Esophagus muscularis mucosa (tissue), 4 donors: ENCODE measurements around the gene ZCCHC8. TPM values are rescaled to one million over a fixed set of nuclear protein-coding genes. Genes with fewer than 3 reads are reported as not detected.
"Not testable (repeated sequence)": the region's sequence is repeated elsewhere in the genome, so short reads cannot be mapped to it uniquely, and the experiment has no call there.

Experiments used
- DNase-seq: peaks from one replicate; pipeline ENCODE4 v3.0.0-alpha.2; 2017; ENCODE audit errors: extremely low spot score
- H3K27ac ChIP-seq, 4 donors: fragments of 200-600 bp; sonication (generic); replicated peaks in 1 of 4; 1 replicate in 3 of 4; 2 replicates in 1 of 4; pipeline ENCODE4 v1.5.1; 2016 to 2019; ENCODE audit warnings: mild to moderate bottlenecking in 1 of 4
- H3K27me3 ChIP-seq, 4 donors: fragments of 200-600 bp; sonication (generic); one replicate each; pipeline versions ENCODE4 v1.5.1 to v1.6.0; 2016 to 2019
- H3K36me3 ChIP-seq, 4 donors: fragments of 200-600 bp; sonication (generic); one replicate each; pipeline ENCODE4 v1.5.1; 2016 to 2019
- H3K4me1 ChIP-seq, 4 donors: fragments of 200-600 bp; sonication (generic); one replicate each; pipeline ENCODE4 v1.5.1; 2016 to 2019
- H3K4me3 ChIP-seq, 4 donors: fragments of 200-600 bp; sonication (generic); 1 replicate in 2 of 4; 2 replicates in 2 of 4; pipeline ENCODE4 v1.5.1; 2016 to 2019; ENCODE audit warnings: mild to moderate bottlenecking in 4 of 4, moderate library complexity in 1 of 4
- H3K9me3 ChIP-seq, 4 donors: fragments of 200-600 bp; sonication (generic); 1 replicate in 3 of 4; 2 replicates in 1 of 4; pipeline ENCODE4 v1.5.1; 2016 to 2019
- CTCF ChIP-seq, 3 experiments: fragments of 200-600 bp in 2 of 3; fragments of 450-650 bp in 1 of 3; sonication (generic) in 2 of 3; IDR thresholded peaks; one replicate each; pipeline ENCODE4 v1.5.1; 2017 to 2019; ENCODE audit warnings: antibody characterized with exemption in 3 of 3, mild to moderate bottlenecking in 2 of 3, moderate library complexity in 1 of 3
- EP300 ChIP-seq: sonication (generic); formaldehyde crosslinking; IDR thresholded peaks from one replicate; pipeline ENCODE4 v1.6.1; 2017; ENCODE audit warnings: antibody characterized with exemption
- POLR2A ChIP-seq: fragments of 450-650 bp; IDR thresholded peaks from one replicate; pipeline ENCODE4 v1.6.1; 2017; ENCODE audit warnings: antibody characterized with exemption, moderate library complexity, mild to moderate bottlenecking, low read depth
- POLR2AphosphoS5 ChIP-seq, 2 donors: sonication (generic); formaldehyde crosslinking; IDR thresholded peaks; one replicate each; pipeline ENCODE4 v1.6.1; 2017; ENCODE audit warnings: antibody characterized with exemption in 2 of 2
- WGBS: methylation state at CpG from one replicate; pipeline ENCODE4 v1.1.5; 2018; 5-methylcytosine and 5-hydroxymethylcytosine counted together
- intact Hi-C: fragments of 100-400 bp; cut with DNase I; formaldehyde crosslinking; loops from one replicate; pipeline ENCODE4 v1.15.1; 2023
- total RNA-seq, 4 donors: library from RNA; depleted of rRNA; stranded (reverse); fragments of >200 nt; gene quantifications; one replicate each; pipeline versions ENCODE4 v1.1.0 to v1.2.1, GENCODE V29; 2016

Gene ZCCHC8
- total RNA-seq, 4 donors from 2014 or later = 12.1 to 19.1 (median 14.1) TPM

GRCh38 chr12:122437656-122438121 lies 63.0 kb downstream of the ZCCHC8 start:
- intact Hi-C loops = no loop called here
- H3K27me3 ChIP-seq = no peaks in the 10 kb centered on the region
- no peaks in the 10 kb centered on the region for H3K36me3 ChIP-seq
- H3K4me3 ChIP-seq = peak overlapping the region in 2 of 4 donors; percentile 10 to 18
- peak; percentile 71 to 73 for TF ChIP-seq POLR2AphosphoS5 (IDR thresholded peaks at IDR 0.05)
- no peak for TF ChIP-seq EP300
- H3K4me1 ChIP-seq = peaks cover 0 to 14% (median 12%) of the 10 kb centered on the region in 4 donors
- no peaks in the 10 kb centered on the region for H3K9me3 ChIP-seq
- 32% methylated on average over 8 of the region's 8 CpGs for WGBS
- H3K27ac ChIP-seq = peak overlapping the region; percentile 63 to 73 (median 70)
- DNase-seq = peak; percentile 92

GRCh38 chr12:122435186-122435585 lies 65.5 kb downstream of the ZCCHC8 start:
- intact Hi-C loops = no loop called here
- H3K27ac ChIP-seq = no peak overlapping the region
- no peaks in the 10 kb centered on the region for H3K36me3 ChIP-seq
- DNase-seq = no peak
- no peak overlapping the region for H3K4me3 ChIP-seq
- H3K27me3 ChIP-seq = no peaks in the 10 kb centered on the region
- no peaks in the 10 kb centered on the region for H3K9me3 ChIP-seq
- WGBS = 95% methylated on average over 4 of the region's 4 CpGs
- no peak for TF ChIP-seq POLR2AphosphoS5 (IDR thresholded peaks at IDR 0.05)
- no peak for TF ChIP-seq POLR2A
- no peak for TF ChIP-seq CTCF (IDR thresholded peaks at IDR 0.05)
- no peak for TF ChIP-seq EP300
- peaks cover 0 to 14% (median 12%) of the 10 kb centered on the region in 4 donors for H3K4me1 ChIP-seq

GRCh38 chr12:122429043-122429442 lies 71.7 kb downstream of the ZCCHC8 start:
- DNase-seq, H3K36me3 ChIP-seq, intact Hi-C loops, H3K4me1 ChIP-seq, H3K27ac ChIP-seq, H3K9me3 ChIP-seq, H3K4me3 ChIP-seq, H3K27me3 ChIP-seq: not testable (repeated sequence)
- 96% methylated on average over 5 of the region's 5 CpGs for WGBS

GRCh38 chr12:122427403-122427802 lies 73.3 kb downstream of the ZCCHC8 start:
- TF ChIP-seq CTCF (IDR thresholded peaks at IDR 0.05) (no peak), POLR2A (no peak), POLR2AphosphoS5 (IDR thresholded peaks at IDR 0.05) (no peak), EP300 (no peak)
- intact Hi-C loops = no loop called here
- Histone ChIP-seq H3K27me3 (no peaks in the 10 kb centered on the region), H3K4me3 (no peak overlapping the region), H3K36me3 (no peaks in the 10 kb centered on the region), H3K9me3 (no peaks in the 10 kb centered on the region), H3K4me1 (peaks cover 9 to 14% (median 13%) of the 10 kb centered on the region in 4 donors), H3K27ac (no peak overlapping the region)
- DNase-seq = no peak
- WGBS = 98% methylated on average over 9 of the region's 9 CpGs

- no peak for TF ChIP-seq CTCF (IDR thresholded peaks at IDR 0.05)
- no peak for TF ChIP-seq EP300
- TF ChIP-seq POLR2AphosphoS5 (IDR thresholded peaks at IDR 0.05) = peak; percentile 28 to 64
- no peak for TF ChIP-seq POLR2A
- WGBS = 15% methylated on average over 21 of the region's 21 CpGs
- DNase-seq = peak; percentile 92
- Histone ChIP-seq H3K27me3 (no peaks in the 10 kb centered on the region), H3K4me3 (peak overlapping the region; percentile 78 to 100 (median 92)), H3K4me1 (peaks cover 23 to 42% (median 41%) of the 10 kb centered on the region in 4 donors), H3K27ac (peak overlapping the region; percentile 99 to 100 (median 100)), H3K36me3 (no peaks in the 10 kb centered on the region), H3K9me3 (no peaks in the 10 kb centered on the region)
- intact Hi-C loops = loop anchor here (2.0 kb wide), 1 partner anchor 23 kb away; no protein-coding TSS in a partner anchor
Observed at GRCh38 chr12:122423258-122424165, 77.2 kb downstream of the ZCCHC8 start.
